Measurements from ENCODE around the gene CCDC187.

Gene CCDC187

GRCh38 chr9:136219276-136219675, 84.6 kb downstream of the CCDC187 start:
- ATAC-seq (ENCODE audit: insufficient read depth, low read depth) (no peak), DNase-seq (no peak)
- TF ChIP-seq CTCF (IDR thresholded peaks at IDR 0.05; ENCODE audit: borderline replicate concordance, extremely low read depth, low read length, poor library complexity, severe bottlenecking), result no peak
- no peak for TF ChIP-seq EZH2 (IDR thresholded peaks at IDR 0.05; ENCODE audit: borderline replicate concordance, low read depth, low read length, severe bottlenecking)

GRCh38 chr9:136218673-136219072, 85.2 kb downstream of the CCDC187 start:
- TF ChIP-seq EZH2 (IDR thresholded peaks at IDR 0.05; ENCODE audit: borderline replicate concordance, low read depth, low read length, severe bottlenecking) (no peak), CTCF (IDR thresholded peaks at IDR 0.05; ENCODE audit: borderline replicate concordance, extremely low read depth, low read length, poor library complexity, severe bottlenecking) (no peak)
- H3K4me3 ChIP-seq (ENCODE audit: low read depth in 1 of 2, low read length in 2 of 2), result no peak overlapping the region
- no peaks in the 10 kb centered on the region for H3K9me3 ChIP-seq (ENCODE audit: insufficient read depth, low read length, severe bottlenecking)
- peaks cover 83% of the 10 kb centered on the region for H3K36me3 ChIP-seq (ENCODE audit: insufficient read depth, low read length)
- no peaks in the 10 kb centered on the region for H3K27me3 ChIP-seq (ENCODE audit: insufficient read depth, low read length, poor library complexity)
- DNase-seq (no peak), ATAC-seq (ENCODE audit: insufficient read depth, low read depth) (no peak)
- no peak overlapping the region for H3K4me2 ChIP-seq (ENCODE audit: insufficient read depth, low read length)
- H2AFZ ChIP-seq (ENCODE audit: low read depth, low read length), result no peak overlapping the region
- H3K27ac ChIP-seq (ENCODE audit: low read length), result no peak overlapping the region
- H3K9ac ChIP-seq (ENCODE audit: low read depth, low read length), result no peak overlapping the region
- no peaks in the 10 kb centered on the region for H3K4me1 ChIP-seq (ENCODE audit: insufficient read depth, low read length)
- H3K79me2 ChIP-seq (ENCODE audit: insufficient read depth, low read length), result no peaks in the 10 kb centered on the region; the same call in 1 of the 2 replicates
- H4K20me1 ChIP-seq (ENCODE audit: insufficient read depth, low read length), result peaks cover 14% of the 10 kb centered on the region

More at GRCh38 chr9:136219276-136219675, 84.6 kb downstream of the CCDC187 start:
- Histone ChIP-seq H3K4me3 (ENCODE audit: low read depth in 1 of 2, low read length in 2 of 2) (no peak overlapping the region), H3K9ac (ENCODE audit: low read depth, low read length) (no peak overlapping the region), H3K27me3 (ENCODE audit: insufficient read depth, low read length, poor library complexity) (no peaks in the 10 kb centered on the region), H4K20me1 (ENCODE audit: insufficient read depth, low read length) (peaks cover 19% of the 10 kb centered on the region), H3K79me2 (ENCODE audit: insufficient read depth, low read length) (no peaks in the 10 kb centered on the region; the same call in 1 of the 2 replicates), H3K4me2 (ENCODE audit: insufficient read depth, low read length) (no peak overlapping the region), H3K4me1 (ENCODE audit: insufficient read depth, low read length) (no peaks in the 10 kb centered on the region), H3K9me3 (ENCODE audit: insufficient read depth, low read length, severe bottlenecking) (no peaks in the 10 kb centered on the region), H3K36me3 (ENCODE audit: insufficient read depth, low read length) (peaks cover 83% of the 10 kb centered on the region), H3K27ac (ENCODE audit: low read length) (no peak overlapping the region), H2AFZ (ENCODE audit: low read depth, low read length) (no peak overlapping the region)

DNA sequence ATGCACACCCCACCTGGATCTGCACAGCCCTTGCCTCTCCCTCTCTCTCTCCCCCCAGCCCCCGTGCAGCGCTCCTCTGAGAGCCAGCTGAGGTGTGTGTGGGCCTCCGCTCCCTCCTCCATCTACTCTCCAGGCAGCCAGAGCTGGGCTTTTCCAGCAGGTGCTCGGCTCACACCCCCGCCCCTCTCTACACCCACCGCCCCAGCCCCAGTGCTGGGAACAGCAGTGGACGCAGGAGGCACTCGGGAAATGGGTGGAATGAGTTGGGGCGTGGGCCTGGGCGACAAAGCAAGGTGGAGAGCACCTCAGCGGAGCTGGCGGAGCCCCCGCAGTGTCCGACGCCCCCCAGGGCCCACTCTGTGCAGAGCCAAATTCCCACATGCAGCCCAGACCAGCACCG, 85.6 kb downstream of the CCDC187 start:
- Histone ChIP-seq H3K4me3 (ENCODE audit: low read depth in 1 of 2, low read length in 2 of 2) (no peak overlapping the region), H3K36me3 (ENCODE audit: insufficient read depth, low read length) (peaks cover 83% of the 10 kb centered on the region), H4K20me1 (ENCODE audit: insufficient read depth, low read length) (peaks cover 14% of the 10 kb centered on the region), H3K4me1 (ENCODE audit: insufficient read depth, low read length) (no peaks in the 10 kb centered on the region), H3K9me3 (ENCODE audit: insufficient read depth, low read length, severe bottlenecking) (no peaks in the 10 kb centered on the region), H3K27me3 (ENCODE audit: insufficient read depth, low read length, poor library complexity) (no peaks in the 10 kb centered on the region), H2AFZ (ENCODE audit: low read depth, low read length) (no peak overlapping the region), H3K79me2 (ENCODE audit: insufficient read depth, low read length) (no peaks in the 10 kb centered on the region; the same call in 1 of the 2 replicates), H3K27ac (ENCODE audit: low read length) (no peak overlapping the region), H3K4me2 (ENCODE audit: insufficient read depth, low read length) (no peak overlapping the region), H3K9ac (ENCODE audit: low read depth, low read length) (no peak overlapping the region)
- TF ChIP-seq EZH2 (IDR thresholded peaks at IDR 0.05; ENCODE audit: borderline replicate concordance, low read depth, low read length, severe bottlenecking) (no peak), CTCF (IDR thresholded peaks at IDR 0.05; ENCODE audit: borderline replicate concordance, extremely low read depth, low read length, poor library complexity, severe bottlenecking) (no peak)
- ATAC-seq (ENCODE audit: insufficient read depth, low read depth) (no peak), DNase-seq (no peak)
